ENCODE data around the gene DBH. TPM values are rescaled to one million over a fixed set of nuclear protein-coding genes. Genes with fewer than 3 reads are reported as not detected.

The DBH gene
- total and polyA plus RNA-seq, 12 donors = 0.24 to 234 (median 19.6) TPM; not detected in 1

- 69 to 81% (median 76%) methylated on average over 7 of the region's 7 CpGs for WGBS, 4 donors
- Histone ChIP-seq H3K36me3 (replicated peaks in 1 of 2) (no peaks in the 10 kb centered on the region), H3K9me3 (replicated peaks in 1 of 3) (peaks cover 0 to 14% (median 0%) of the 10 kb centered on the region in 3 donors), H3K27ac (no peak overlapping the region), H3K4me1 (replicated peaks in 1 of 2) (no peaks in the 10 kb centered on the region), H3K4me3 (no peak overlapping the region), H3K27me3 (no peaks in the 10 kb centered on the region)
- TF ChIP-seq POLR2A (IDR thresholded peaks at IDR 0.05) (no peak), CTCF (IDR thresholded peaks at IDR 0.05) (no peak)
- intact Hi-C loops (cut with DNase I) = loop anchor here in 1 of 2 donors (10.0 kb wide), 1 partner anchor 127 kb away; no protein-coding TSS in a partner anchor
- no peak for DNase-seq
Observed at GRCh38 chr9:133597316-133597957, 38.7 kb upstream of the DBH start.

GRCh38 chr9:133598978-133599377 lies 37.2 kb upstream of the DBH start:
- H3K27me3 ChIP-seq = no peaks in the 10 kb centered on the region
- intact Hi-C loops (cut with DNase I) = loop anchor here in 1 of 2 donors (10.0 kb wide), 1 partner anchor 126 kb away; no protein-coding TSS in a partner anchor
- DNase-seq = no peak
- H3K27ac ChIP-seq = no peak overlapping the region
- no peak overlapping the region for H3K4me3 ChIP-seq
- WGBS, 4 donors = 78 to 85% (median 80%) methylated on average over 7 of the region's 7 CpGs
- H3K4me1 ChIP-seq (replicated peaks in 1 of 2) = no peaks in the 10 kb centered on the region
- peaks cover 0 to 14% (median 0%) of the 10 kb centered on the region in 3 donors for H3K9me3 ChIP-seq (replicated peaks in 1 of 3)
- H3K36me3 ChIP-seq (replicated peaks in 1 of 2) = no peaks in the 10 kb centered on the region
- TF ChIP-seq POLR2A (IDR thresholded peaks at IDR 0.05) (no peak), CTCF (IDR thresholded peaks at IDR 0.05) (no peak)

- DNase-seq = no peak
- no peak overlapping the region for H3K27ac ChIP-seq
- H3K4me1 ChIP-seq (replicated peaks in 1 of 2) = no peaks in the 10 kb centered on the region
- TF ChIP-seq CTCF (IDR thresholded peaks at IDR 0.05) = no peak
- TF ChIP-seq POLR2A (IDR thresholded peaks at IDR 0.05) = no peak
- no peaks in the 10 kb centered on the region for H3K27me3 ChIP-seq
- peaks cover 0 to 14% (median 0%) of the 10 kb centered on the region in 3 donors for H3K9me3 ChIP-seq (replicated peaks in 1 of 3)
- intact Hi-C loops (cut with DNase I) = loop anchor here in 1 of 2 donors (10.0 kb wide), 1 partner anchor 125 kb away; no protein-coding TSS in a partner anchor
- no peaks in the 10 kb centered on the region for H3K36me3 ChIP-seq (replicated peaks in 1 of 2)
- H3K4me3 ChIP-seq = no peak overlapping the region
- 85 to 89% (median 89%) methylated on average over 6 of the region's 6 CpGs for whole genome bisulfite sequencing, 4 donors
Observed at GRCh38 chr9:133599470-133600173, 36.5 kb upstream of the DBH start.

GRCh38 chr9:133600739-133601138 lies 35.4 kb upstream of the DBH start:
- TF ChIP-seq POLR2A (IDR thresholded peaks at IDR 0.05) = no peak
- TF ChIP-seq CTCF (IDR thresholded peaks at IDR 0.05) = no peak
- DNase-seq = no peak

More at GRCh38 chr9:133600739-133601138, 35.4 kb upstream of the DBH start:
- Histone ChIP-seq H3K36me3 (replicated peaks in 1 of 2) (no peaks in the 10 kb centered on the region), H3K27me3 (peaks cover 4% of the 10 kb centered on the region), H3K4me1 (replicated peaks in 1 of 2) (no peaks in the 10 kb centered on the region), H3K4me3 (no peak overlapping the region), H3K9me3 (replicated peaks in 1 of 3) (peaks cover 0 to 14% (median 0%) of the 10 kb centered on the region in 3 donors), H3K27ac (no peak overlapping the region)
- 50 to 66% (median 60%) methylated on average over 7 of the region's 7 CpGs for WGBS, 4 donors
- intact Hi-C loops (cut with DNase I) = no loop called here

Data from adrenal gland (tissue), 12 donors.